Ovary (tissue), 3 donors: ENCODE measurements around the gene KAT2B.

Experiments
- CTCF ChIP-seq, 3 donors: fragments of 450-650 bp in 2 of 3; fragments of 200-600 bp in 1 of 3; IDR thresholded peaks; one replicate each; pipeline versions ENCODE4 v1.5.1 to v1.8.0; 2016 to 2022; ENCODE audit warnings: antibody characterized with exemption in 3 of 3, mild to moderate bottlenecking in 1 of 3
- POLR2A ChIP-seq: fragments of 450-650 bp; IDR thresholded peaks from one replicate; pipeline ENCODE4 v1.6.1; 2017; ENCODE audit warnings: antibody characterized with exemption, mild to moderate bottlenecking, moderate library complexity
- donor health status: DM: no; HTN: no; CAD: no.

- TF ChIP-seq CTCF (IDR thresholded peaks at IDR 0.05): no peak
- TF ChIP-seq POLR2A: no peak
These were observed 63.5 kb downstream of the KAT2B start for GRCh38 chr3:20103731-20104130.
